Panc1 (cell line): Measurements from ENCODE around the gene GALNT10. TPM values are rescaled to one million over a fixed set of nuclear protein-coding genes. Genes with fewer than 3 reads are reported as not detected.

ENCODE experiments used
- ATAC-seq: fragments of 200-7000 bp; cut with Tn5 transposase; 2 replicates; pipeline ENCODE4 v1.9.1; 2020; ENCODE audit warnings: mild to moderate bottlenecking, moderate library complexity
- BruUV-seq: library from RNA; stranded (reverse); fragments of 400-500 nt; replicated peaks from 2 replicates; lab custom pipeline; 2021; lab: Mats Ljungman, UMichigan
- CTCF ChIA-PET: fragments of 300-600 bp; sonication (Branson Sonifier 250); formaldehyde crosslinking; loops from one replicate; lab custom pipeline; 2022; ENCODE audit warnings: antibody characterized with exemption; lab: Charles Lee
- POLR2A ChIA-PET: fragments of 300-600 bp; sonication (Branson Sonifier 250); formaldehyde crosslinking; loops from one replicate; lab custom pipeline; 2022; ENCODE audit warnings: antibody characterized with exemption; lab: Charles Lee
- DNase-seq: peaks from one replicate; pipeline ENCODE4 v3.0.0-alpha.2; 2010; ENCODE audit warnings: low read depth, low spot score
- H3K27ac ChIP-seq: 2 replicates; pipeline ENCODE4 v1.5.1; 2011; ENCODE audit warnings: mild to moderate bottlenecking, low read length, inconsistent platforms
- H3K27me3 ChIP-seq: fragments of 200-500 bp; sonication (Bioruptor generic); 2 replicates; pipeline ENCODE4 v1.6.0; 2014; ENCODE audit warnings: low read length, inconsistent platforms; ENCODE audit not compliant: control insufficient read depth, insufficient read depth
- H3K36me3 ChIP-seq: fragments of 200-500 bp; sonication (Bioruptor generic); 2 replicates; pipeline ENCODE4 v1.5.1; 2014; ENCODE audit warnings: inconsistent platforms, mild to moderate bottlenecking, low read length, moderate library complexity; ENCODE audit not compliant: control insufficient read depth, insufficient read depth
- H3K4me1 ChIP-seq: 2 replicates; pipeline ENCODE4 v1.5.1; 2011; ENCODE audit warnings: inconsistent platforms, mild to moderate bottlenecking, low read length, moderate library complexity; ENCODE audit not compliant: control insufficient read depth, insufficient read depth
- H3K4me3 ChIP-seq, 2 experiments: 2 replicates each; pipeline ENCODE4 v1.5.1; 2011 to 2012; ENCODE audit warnings: low read depth in 2 of 2, low read length in 2 of 2, mild to moderate bottlenecking in 2 of 2, inconsistent platforms in 1 of 2, moderate library complexity in 1 of 2
- H3K9me3 ChIP-seq: fragments of 200-500 bp; sonication (Bioruptor generic); 2 replicates; pipeline ENCODE4 v1.5.1; 2014; ENCODE audit warnings: low read depth, mild to moderate bottlenecking, inconsistent platforms, low read length, moderate library complexity; ENCODE audit not compliant: control insufficient read depth, insufficient read depth
- CTCF ChIP-seq: fragments of 450-650 bp; IDR thresholded peaks from 2 replicates; pipeline ENCODE4 v1.5.1; 2017; ENCODE audit warnings: mild to moderate bottlenecking
- POLR2AphosphoS5 ChIP-seq: IDR thresholded peaks from 2 replicates; pipeline ENCODE4 v1.6.1; 2012; ENCODE audit warnings: mild to moderate bottlenecking, low read depth, low read length, moderate library complexity
- REST ChIP-seq, 2 experiments: IDR thresholded peaks; 2 replicates each; pipeline ENCODE4 v1.6.1; 2011 to 2012; ENCODE audit warnings: low read depth in 2 of 2, control low read depth in 1 of 2, low read length in 1 of 2, mild to moderate bottlenecking in 1 of 2, moderate library complexity in 1 of 2; ENCODE audit not compliant: insufficient read depth in 1 of 2
- SIN3A ChIP-seq: IDR thresholded peaks from 2 replicates; pipeline ENCODE4 v1.6.1; 2012; ENCODE audit warnings: low read depth, mild to moderate bottlenecking, low read length, moderate library complexity, borderline replicate concordance; ENCODE audit not compliant: insufficient read depth
- TCF7L2 ChIP-seq: IDR thresholded peaks from 2 replicates; pipeline ENCODE4 v1.6.1; 2011; ENCODE audit warnings: mild to moderate bottlenecking, low read depth, low read length, inconsistent platforms
- in situ Hi-C: cut with HindIII; loops from 2 replicates; pipeline ENCODE4 v1.10.0; 2016; ENCODE audit warnings: low sequenced_read_pairs, low pct_unique_long_range_greater_than_20kb
- intact Hi-C: fragments of 100-400 bp; cut with micrococcal nuclease; formaldehyde crosslinking; loops from one replicate; pipeline ENCODE4 v1.10.0; 2022; ENCODE audit not compliant: unreplicated experiment
- total RNA-seq: library from RNA; stranded (reverse); gene quantifications from one replicate; pipeline ENCODE4 v1.2.1, GENCODE V29; 2021; ENCODE audit not compliant: unreplicated experiment

GALNT10 gene
- total RNA-seq, 1 experiment from 2014 or later: 50.5 TPM

- in situ Hi-C loops: no loop called here
Observed at GRCh38 chr5:154309805-154310204, 119.3 kb downstream of the GALNT10 start.

GRCh38 chr5:154311362-154311761 is 120.8 kb downstream of the GALNT10 start:
- in situ Hi-C loops: no loop called here
- Histone ChIP-seq H3K9me3 (no peaks in the 10 kb centered on the region), H3K27ac (no peak overlapping the region), H3K4me1 (peaks cover 7% of the 10 kb centered on the region), H3K27me3 (no peaks in the 10 kb centered on the region), H3K36me3 (no peaks in the 10 kb centered on the region), H3K4me3 (no peak overlapping the region)
- CTCF ChIA-PET: interaction anchor here (0.5 kb wide), 1 partner anchor 649 kb away, joined by 4 read pairs; no protein-coding TSS in a partner anchor
- no peak for ATAC-seq
- DNase-seq: no peak
- TF ChIP-seq CTCF (no peak), TCF7L2 (no peak), REST (IDR thresholded peaks at IDR 0.05; ENCODE audit: insufficient read depth in 1 of 2, low read depth in 2 of 2, low read length in 1 of 2) (no peak), SIN3A (no peak), POLR2AphosphoS5 (no peak)
- intact Hi-C loops: no loop called here
- BruUV-seq: no TSS peak
- POLR2A ChIA-PET: no interaction called here

More at GRCh38 chr5:154309805-154310204, 119.3 kb downstream of the GALNT10 start:
- POLR2A ChIA-PET: no interaction called here
- ATAC-seq: no peak
- no TSS peak for BruUV-seq
- H3K27me3 ChIP-seq: no peaks in the 10 kb centered on the region
- no peak for DNase-seq
- intact Hi-C loops: no loop called here
- no peaks in the 10 kb centered on the region for H3K36me3 ChIP-seq
- peaks cover 1% of the 10 kb centered on the region; the same call in 1 of the 2 replicates for H3K9me3 ChIP-seq
- no peak for TF ChIP-seq POLR2AphosphoS5
- no peak for TF ChIP-seq REST (IDR thresholded peaks at IDR 0.05; ENCODE audit: insufficient read depth in 1 of 2, low read depth in 2 of 2, low read length in 1 of 2)
- TF ChIP-seq TCF7L2: no peak
- no peak for TF ChIP-seq SIN3A
- no peak for TF ChIP-seq CTCF
- no peak overlapping the region for H3K4me3 ChIP-seq
- CTCF ChIA-PET: no interaction called here
- peaks cover 7% of the 10 kb centered on the region for H3K4me1 ChIP-seq
- no peak overlapping the region for H3K27ac ChIP-seq
